Panc1 (cell line): ENCODE results near the gene SLC26A11. TPM values are rescaled to one million over a fixed set of nuclear protein-coding genes. Genes with fewer than 3 reads are reported as not detected.

Experiments used
- ATAC-seq: fragments of 200-7000 bp; cut with Tn5 transposase; 2 replicates; pipeline ENCODE4 v1.9.1; 2020; ENCODE audit warnings: mild to moderate bottlenecking, moderate library complexity
- BruUV-seq: library from RNA; stranded (reverse); fragments of 400-500 nt; replicated peaks from 2 replicates; lab custom pipeline; 2021; lab: Mats Ljungman, UMichigan
- CTCF ChIA-PET: fragments of 300-600 bp; sonication (Branson Sonifier 250); formaldehyde crosslinking; loops from one replicate; lab custom pipeline; 2022; ENCODE audit warnings: antibody characterized with exemption; lab: Charles Lee
- POLR2A ChIA-PET: fragments of 300-600 bp; sonication (Branson Sonifier 250); formaldehyde crosslinking; loops from one replicate; lab custom pipeline; 2022; ENCODE audit warnings: antibody characterized with exemption; lab: Charles Lee
- DNase-seq: peaks from one replicate; pipeline ENCODE4 v3.0.0-alpha.2; 2010; ENCODE audit warnings: low read depth, low spot score
- H3K27ac ChIP-seq: 2 replicates; pipeline ENCODE4 v1.5.1; 2011; ENCODE audit warnings: mild to moderate bottlenecking, low read length, inconsistent platforms
- H3K27me3 ChIP-seq: fragments of 200-500 bp; sonication (Bioruptor generic); 2 replicates; pipeline ENCODE4 v1.6.0; 2014; ENCODE audit warnings: low read length, inconsistent platforms; ENCODE audit not compliant: control insufficient read depth, insufficient read depth
- H3K36me3 ChIP-seq: fragments of 200-500 bp; sonication (Bioruptor generic); 2 replicates; pipeline ENCODE4 v1.5.1; 2014; ENCODE audit warnings: inconsistent platforms, mild to moderate bottlenecking, low read length, moderate library complexity; ENCODE audit not compliant: control insufficient read depth, insufficient read depth
- H3K4me1 ChIP-seq: 2 replicates; pipeline ENCODE4 v1.5.1; 2011; ENCODE audit warnings: inconsistent platforms, mild to moderate bottlenecking, low read length, moderate library complexity; ENCODE audit not compliant: control insufficient read depth, insufficient read depth
- H3K4me3 ChIP-seq, 2 experiments: 2 replicates each; pipeline ENCODE4 v1.5.1; 2011 to 2012; ENCODE audit warnings: low read depth in 2 of 2, low read length in 2 of 2, mild to moderate bottlenecking in 2 of 2, inconsistent platforms in 1 of 2, moderate library complexity in 1 of 2
- H3K9me3 ChIP-seq: fragments of 200-500 bp; sonication (Bioruptor generic); 2 replicates; pipeline ENCODE4 v1.5.1; 2014; ENCODE audit warnings: low read depth, mild to moderate bottlenecking, inconsistent platforms, low read length, moderate library complexity; ENCODE audit not compliant: control insufficient read depth, insufficient read depth
- CTCF ChIP-seq: fragments of 450-650 bp; IDR thresholded peaks from 2 replicates; pipeline ENCODE4 v1.5.1; 2017; ENCODE audit warnings: mild to moderate bottlenecking
- POLR2AphosphoS5 ChIP-seq: IDR thresholded peaks from 2 replicates; pipeline ENCODE4 v1.6.1; 2012; ENCODE audit warnings: mild to moderate bottlenecking, low read depth, low read length, moderate library complexity
- REST ChIP-seq, 2 experiments: IDR thresholded peaks; 2 replicates each; pipeline ENCODE4 v1.6.1; 2011 to 2012; ENCODE audit warnings: low read depth in 2 of 2, control low read depth in 1 of 2, low read length in 1 of 2, mild to moderate bottlenecking in 1 of 2, moderate library complexity in 1 of 2; ENCODE audit not compliant: insufficient read depth in 1 of 2
- SIN3A ChIP-seq: IDR thresholded peaks from 2 replicates; pipeline ENCODE4 v1.6.1; 2012; ENCODE audit warnings: low read depth, mild to moderate bottlenecking, low read length, moderate library complexity, borderline replicate concordance; ENCODE audit not compliant: insufficient read depth
- TCF7L2 ChIP-seq: IDR thresholded peaks from 2 replicates; pipeline ENCODE4 v1.6.1; 2011; ENCODE audit warnings: mild to moderate bottlenecking, low read depth, low read length, inconsistent platforms
- in situ Hi-C: cut with HindIII; loops from 2 replicates; pipeline ENCODE4 v1.10.0; 2016; ENCODE audit warnings: low sequenced_read_pairs, low pct_unique_long_range_greater_than_20kb
- intact Hi-C: fragments of 100-400 bp; cut with micrococcal nuclease; formaldehyde crosslinking; loops from one replicate; pipeline ENCODE4 v1.10.0; 2022; ENCODE audit not compliant: unreplicated experiment
- total RNA-seq: library from RNA; stranded (reverse); gene quantifications from one replicate; pipeline ENCODE4 v1.2.1, GENCODE V29; 2021; ENCODE audit not compliant: unreplicated experiment

Gene SLC26A11
- total RNA-seq, 1 experiment from 2014 or later, result 30.9 TPM

- POLR2A ChIA-PET, result no interaction called here
- H3K4me3 ChIP-seq, result no peak overlapping the region
- peaks cover 14% of the 10 kb centered on the region for H3K36me3 ChIP-seq
- no peaks in the 10 kb centered on the region for H3K27me3 ChIP-seq
- DNase-seq (no peak), ATAC-seq (no peak)
- TF ChIP-seq CTCF (no peak), TCF7L2 (no peak), REST (IDR thresholded peaks at IDR 0.05; ENCODE audit: insufficient read depth in 1 of 2, low read depth in 2 of 2, low read length in 1 of 2) (no peak), POLR2AphosphoS5 (no peak), SIN3A (no peak)
- no peaks in the 10 kb centered on the region for H3K4me1 ChIP-seq
- no TSS peak for BruUV-seq
- no peak overlapping the region for H3K27ac ChIP-seq
- CTCF ChIA-PET, result no interaction called here
- intact Hi-C loops (no loop called here), in situ Hi-C loops (no loop called here)
- H3K9me3 ChIP-seq, result no peaks in the 10 kb centered on the region
Measured at GRCh38 chr17:80289616-80290015, 69.4 kb downstream of the SLC26A11 start.

GRCh38 chr17:80290156-80290555 is 69.9 kb downstream of the SLC26A11 start:
- ChIA-PET POLR2A (no interaction called here), CTCF (no interaction called here)
- in situ Hi-C loops (no loop called here), intact Hi-C loops (no loop called here)
- ATAC-seq (no peak), DNase-seq (no peak)
- Histone ChIP-seq H3K27me3 (no peaks in the 10 kb centered on the region), H3K27ac (no peak overlapping the region), H3K4me1 (no peaks in the 10 kb centered on the region), H3K36me3 (peaks cover 14% of the 10 kb centered on the region), H3K4me3 (no peak overlapping the region), H3K9me3 (no peaks in the 10 kb centered on the region)
- BruUV-seq, result no TSS peak
- TF ChIP-seq REST (IDR thresholded peaks at IDR 0.05; ENCODE audit: insufficient read depth in 1 of 2, low read depth in 2 of 2, low read length in 1 of 2) (peak in 1 of 2 experiments; percentile 23; a peak in 1 of 4 replicates), SIN3A (no peak)
